HG03097 (cell line): ENCODE data around the gene NSDHL.
"Not testable (repeated sequence)": the region's sequence is repeated elsewhere in the genome, so short reads cannot be mapped to it uniquely, and the experiment has no call there.

Source experiments
- ATAC-seq: cut with Tn5 transposase; IDR thresholded peaks from one replicate; pipeline ENCODE4 v1.9.1; 2021; ENCODE audit not compliant: unreplicated experiment, low FRiP score

The NSDHL gene

DNA sequence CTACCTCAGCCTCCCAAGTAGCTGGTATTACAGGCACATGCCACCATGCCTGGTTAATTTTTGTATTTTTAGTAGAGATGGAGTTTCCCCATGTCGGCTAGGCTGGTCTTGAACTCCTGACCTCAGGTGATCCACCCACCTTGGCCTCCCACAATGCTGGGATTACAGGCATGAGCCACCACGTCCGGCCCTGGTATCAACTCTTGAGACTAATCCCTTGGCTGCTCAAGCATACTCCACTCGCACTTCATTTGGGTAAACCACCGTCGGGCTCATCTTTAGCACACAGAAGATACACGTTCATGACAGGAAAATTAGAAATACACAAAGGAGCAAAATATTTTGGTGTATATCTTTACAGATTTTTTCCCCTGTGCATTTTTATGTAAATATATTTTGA, 79.2 kb downstream of the NSDHL start:
- not testable (repeated sequence) for ATAC-seq

DNA sequence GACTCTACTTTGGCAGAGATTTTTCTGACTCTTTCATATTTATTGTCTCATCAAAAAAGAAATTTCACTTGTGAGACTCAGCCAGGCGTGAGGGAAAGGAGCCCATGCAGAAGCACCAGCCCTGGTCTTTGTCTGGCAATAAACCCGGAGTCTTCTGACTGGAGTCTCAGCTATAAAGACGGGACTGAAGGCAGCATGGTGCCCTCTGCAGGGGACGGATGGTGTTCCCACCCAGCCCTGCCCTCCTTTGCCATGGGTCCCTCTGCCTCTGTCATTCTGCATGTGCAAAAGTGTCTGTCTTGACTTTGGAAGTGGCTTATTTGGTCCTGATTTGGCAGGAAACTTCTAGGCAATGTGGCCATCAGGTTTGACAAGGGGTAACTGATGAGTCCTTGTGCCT, 81.2 kb downstream of the NSDHL start:
- ATAC-seq, result no peak

DNA sequence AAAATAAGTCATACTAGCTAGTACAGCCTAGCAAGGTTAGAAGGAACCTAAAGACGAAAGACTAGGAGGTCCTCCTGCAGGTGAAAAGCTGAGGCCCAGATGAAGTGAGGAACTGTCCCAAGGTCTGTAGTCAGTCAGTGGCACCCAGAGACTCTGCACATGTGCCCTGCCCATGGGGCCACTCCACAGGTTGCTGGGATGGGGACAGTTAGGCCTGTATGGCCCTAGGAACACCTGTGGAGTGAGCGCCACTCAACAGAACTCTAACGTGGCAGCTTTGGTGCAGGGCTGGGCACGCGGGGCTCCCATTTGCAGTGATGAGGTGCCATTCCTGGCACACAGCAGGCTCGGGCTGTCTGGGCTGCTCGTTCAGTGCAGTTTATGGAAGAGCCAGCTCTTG, 81.8 kb downstream of the NSDHL start:
- ATAC-seq, result no peak

DNA sequence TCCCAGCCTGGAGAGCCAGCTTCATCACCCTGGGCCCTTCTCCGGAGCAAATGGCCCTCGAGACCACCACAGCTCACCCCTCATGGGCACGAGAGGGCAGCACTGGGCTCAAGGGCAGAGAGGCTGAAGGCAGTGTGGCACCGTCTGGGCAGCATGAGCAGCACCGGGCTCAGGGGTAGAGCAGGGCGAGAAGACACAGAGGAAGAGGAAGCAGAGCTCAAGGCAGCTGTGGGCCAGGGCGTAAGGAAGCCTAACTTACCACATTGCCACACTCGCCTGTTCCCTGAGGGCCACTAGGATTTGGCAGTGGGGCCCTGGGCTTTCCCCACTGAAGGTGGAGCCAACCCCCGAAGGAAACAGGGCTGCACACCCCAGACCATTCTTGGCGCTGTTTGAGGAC, 82.5 kb downstream of the NSDHL start:
- no peak for ATAC-seq

DNA sequence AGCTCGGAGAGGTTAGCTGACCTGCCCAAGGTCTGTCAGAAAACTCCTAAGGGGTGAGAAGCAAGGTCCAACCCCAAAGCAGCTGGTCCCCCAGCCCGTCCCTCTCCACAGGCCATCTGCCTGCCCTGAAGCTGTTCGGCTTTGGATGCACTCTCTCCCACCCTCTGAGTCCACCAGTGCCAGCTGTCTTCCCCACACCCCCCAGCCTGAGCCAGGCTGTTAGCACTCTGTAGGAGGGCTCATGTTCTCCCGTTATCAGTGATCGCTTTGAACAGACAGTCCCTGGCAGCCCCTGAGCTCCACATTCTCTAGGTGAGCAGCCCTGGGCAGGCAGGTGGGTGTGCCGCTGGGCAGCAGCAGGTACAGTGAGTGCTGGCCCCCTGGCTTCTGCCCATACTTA, 83.0 kb downstream of the NSDHL start:
- ATAC-seq, result no peak

DNA sequence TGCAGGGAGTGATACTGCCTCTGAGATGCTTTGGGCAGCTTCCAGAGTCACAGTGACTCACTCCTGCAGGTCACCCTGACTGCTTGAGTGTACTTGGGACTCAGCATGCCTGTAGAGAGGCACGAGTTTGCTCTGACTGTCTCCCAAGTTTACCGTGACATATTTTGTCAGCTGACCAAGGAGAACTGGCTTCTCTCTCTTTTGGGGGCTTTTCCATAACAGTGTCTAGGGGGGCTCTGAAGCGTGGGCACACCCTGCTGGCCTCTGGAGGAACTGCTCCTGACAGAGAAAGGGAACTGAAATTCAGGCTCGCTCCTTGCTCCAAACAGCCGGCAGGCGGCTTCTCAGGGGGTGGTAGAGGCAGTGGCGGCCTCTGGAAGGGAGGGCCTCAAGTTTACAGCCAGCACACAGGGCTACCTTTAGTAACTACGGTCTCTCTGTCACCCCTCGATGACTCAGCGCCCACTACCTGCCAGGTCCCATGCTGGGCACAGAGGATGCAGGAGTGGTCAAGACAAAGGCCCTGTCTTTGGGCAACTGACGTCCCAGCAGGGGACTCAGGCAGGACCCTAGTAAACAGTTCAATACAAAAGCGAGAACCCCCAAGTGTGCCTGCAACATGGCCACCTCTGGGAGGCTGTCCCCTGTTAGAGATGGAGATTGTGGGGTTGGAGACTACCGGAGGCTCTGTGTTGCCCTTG, 84.8 kb downstream of the NSDHL start:
- ATAC-seq, result no peak

- ATAC-seq, result no peak
Observed at GRCh38 chrX:152917656-152918579, 87.1 kb downstream of the NSDHL start.

GRCh38 chrX:152918707-152919106, 87.8 kb downstream of the NSDHL start:
- ATAC-seq, result no peak
